Subcutaneous abdominal adipose tissue (tissue), 5 donors: Measurements from ENCODE around the gene HIPK1.

Experiments
- H3K27ac ChIP-seq: one replicate; pipeline ENCODE4 v1.7.0; 2013; ENCODE audit warnings: low read depth, mild to moderate bottlenecking, inconsistent platforms, low read length, moderate library complexity
- H3K27me3 ChIP-seq, 5 donors: one replicate each; pipeline ENCODE4 v1.7.0; 2013; ENCODE audit warnings: low read length in 5 of 5, inconsistent platforms in 1 of 5; ENCODE audit not compliant: control insufficient read depth in 5 of 5, insufficient read depth in 4 of 5
- H3K36me3 ChIP-seq, 5 donors: one replicate each; pipeline ENCODE4 v1.7.0; 2013; ENCODE audit warnings: low read length in 5 of 5; ENCODE audit not compliant: control insufficient read depth in 5 of 5, insufficient read depth in 5 of 5
- H3K4me1 ChIP-seq, 5 donors: one replicate each; pipeline ENCODE4 v1.7.0; 2013; ENCODE audit warnings: low read length in 5 of 5, mild to moderate bottlenecking in 3 of 5, moderate library complexity in 1 of 5; ENCODE audit not compliant: control insufficient read depth in 5 of 5, insufficient read depth in 5 of 5
- H3K4me3 ChIP-seq, 5 donors: one replicate each; pipeline ENCODE4 v1.7.0; 2013; ENCODE audit warnings: low read length in 5 of 5, low read depth in 1 of 5
- H3K9ac ChIP-seq, 5 donors: one replicate each; pipeline ENCODE4 v1.7.0; 2013; ENCODE audit warnings: low read length in 5 of 5, mild to moderate bottlenecking in 4 of 5, moderate library complexity in 3 of 5
- H3K9me3 ChIP-seq, 5 donors: one replicate each; pipeline ENCODE4 v1.7.0; 2013; ENCODE audit warnings: low read length in 5 of 5; ENCODE audit not compliant: control insufficient read depth in 5 of 5
- donor health status: healthy.
- donor health status: healthy.
- donor health status: healthy.
- donor health status: healthy.
- donor health status: healthy.

HIPK1 gene

GRCh38 chr1:113930499-113931161, 1.5 kb downstream of the HIPK1 start:
- Histone ChIP-seq H3K9me3 (peaks cover 0 to 3% (median 0%) of the 10 kb centered on the region in 5 donors), H3K27me3 (no peaks in the 10 kb centered on the region), H3K4me1 (peaks cover 0 to 56% (median 38%) of the 10 kb centered on the region in 5 donors)

GRCh38 chr1:113931451-113931851, 2.3 kb downstream of the HIPK1 start:
- Histone ChIP-seq H3K27me3 (no peaks in the 10 kb centered on the region), H3K27ac (peak overlapping the region; percentile 96), H3K9ac (peak overlapping the region in 3 of 5 donors; percentile 25 to 99 (median 99)), H3K4me3 (peak overlapping the region; percentile 35 to 99 (median 93)), H3K4me1 (peaks cover 0 to 60% (median 38%) of the 10 kb centered on the region in 5 donors), H3K9me3 (peaks cover 0 to 3% (median 0%) of the 10 kb centered on the region in 5 donors), H3K36me3 (no peaks in the 10 kb centered on the region)

More at GRCh38 chr1:113930499-113931161, 1.5 kb downstream of the HIPK1 start:
- no peaks in the 10 kb centered on the region for H3K36me3 ChIP-seq
- peak overlapping the region; percentile 72 to 99 (median 99) for H3K4me3 ChIP-seq
- peak overlapping the region; percentile 96 for H3K27ac ChIP-seq
- H3K9ac ChIP-seq, result peak overlapping the region; percentile 71 to 100 (median 99)

GRCh38 chr1:113934006-113934405, 4.9 kb downstream of the HIPK1 start:
- H3K4me3 ChIP-seq, result no peak overlapping the region
- H3K27me3 ChIP-seq, result no peaks in the 10 kb centered on the region
- H3K27ac ChIP-seq, result no peak overlapping the region
- H3K36me3 ChIP-seq, result no peaks in the 10 kb centered on the region
- H3K9me3 ChIP-seq, result peaks cover 0 to 3% (median 0%) of the 10 kb centered on the region in 5 donors
- H3K9ac ChIP-seq, result no peak overlapping the region
- peaks cover 0 to 55% (median 33%) of the 10 kb centered on the region in 5 donors for H3K4me1 ChIP-seq

GRCh38 chr1:113934511-113935055, 5.5 kb downstream of the HIPK1 start:
- Histone ChIP-seq H3K4me3 (no peak overlapping the region), H3K4me1 (peaks cover 0 to 60% (median 33%) of the 10 kb centered on the region in 5 donors), H3K27ac (no peak overlapping the region), H3K9me3 (peaks cover 0 to 3% (median 0%) of the 10 kb centered on the region in 5 donors), H3K36me3 (no peaks in the 10 kb centered on the region), H3K27me3 (no peaks in the 10 kb centered on the region), H3K9ac (no peak overlapping the region)

- Histone ChIP-seq H3K36me3 (peaks cover 0 to 1% (median 0%) of the 10 kb centered on the region in 5 donors), H3K27me3 (no peaks in the 10 kb centered on the region), H3K9me3 (peaks cover 0 to 3% (median 0%) of the 10 kb centered on the region in 5 donors), H3K4me3 (no peak overlapping the region), H3K4me1 (peaks cover 0 to 63% (median 31%) of the 10 kb centered on the region in 5 donors), H3K27ac (no peak overlapping the region), H3K9ac (no peak overlapping the region)
Observed at GRCh38 chr1:113935176-113935575, 6.1 kb downstream of the HIPK1 start.

- Histone ChIP-seq H3K4me3 (no peak overlapping the region), H3K9me3 (peaks cover 0 to 3% (median 0%) of the 10 kb centered on the region in 5 donors), H3K4me1 (peaks cover 0 to 55% (median 24%) of the 10 kb centered on the region in 5 donors), H3K27ac (no peak overlapping the region), H3K36me3 (peaks cover 0 to 9% (median 7%) of the 10 kb centered on the region in 5 donors), H3K27me3 (no peaks in the 10 kb centered on the region), H3K9ac (no peak overlapping the region)
Observed at GRCh38 chr1:113935970-113936369, 6.8 kb downstream of the HIPK1 start.

GRCh38 chr1:113937146-113937545, 8.0 kb downstream of the HIPK1 start:
- no peak overlapping the region for H3K27ac ChIP-seq
- H3K4me1 ChIP-seq, result peaks cover 0 to 44% (median 13%) of the 10 kb centered on the region in 5 donors
- no peak overlapping the region for H3K4me3 ChIP-seq
- H3K9me3 ChIP-seq, result peaks cover 0 to 3% (median 0%) of the 10 kb centered on the region in 5 donors
- no peak overlapping the region for H3K9ac ChIP-seq
- H3K36me3 ChIP-seq, result peaks cover 4 to 15% (median 13%) of the 10 kb centered on the region in 5 donors
- no peaks in the 10 kb centered on the region for H3K27me3 ChIP-seq

GRCh38 chr1:113938192-113938591, 9.1 kb downstream of the HIPK1 start:
- H3K4me1 ChIP-seq, result peaks cover 0 to 34% (median 11%) of the 10 kb centered on the region in 5 donors
- peaks cover 7 to 15% (median 13%) of the 10 kb centered on the region in 5 donors for H3K36me3 ChIP-seq

GRCh38 chr1:113940365-113941244, 11.5 kb downstream of the HIPK1 start:
- Histone ChIP-seq H3K9ac (no peak overlapping the region), H3K27me3 (no peaks in the 10 kb centered on the region), H3K36me3 (peaks cover 11 to 20% (median 13%) of the 10 kb centered on the region in 5 donors), H3K27ac (no peak overlapping the region), H3K9me3 (no peaks in the 10 kb centered on the region), H3K4me1 (peaks cover 0 to 26% (median 8%) of the 10 kb centered on the region in 5 donors), H3K4me3 (no peak overlapping the region)

More at GRCh38 chr1:113938192-113938591, 9.1 kb downstream of the HIPK1 start:
- Histone ChIP-seq H3K9ac (no peak overlapping the region), H3K27ac (no peak overlapping the region), H3K4me3 (no peak overlapping the region), H3K27me3 (no peaks in the 10 kb centered on the region), H3K9me3 (peaks cover 0 to 3% (median 0%) of the 10 kb centered on the region in 5 donors)
